Adrenal gland (tissue), 12 donors: Measurements from ENCODE around the gene COG1. TPM values are rescaled to one million over a fixed set of nuclear protein-coding genes. Genes with fewer than 3 reads are reported as not detected.
A peak's percentile ranks its signal among the peaks of the same experiment; 100 is the strongest.

ENCODE experiments used
- DNase-seq, 7 donors: peaks; one replicate each; pipeline ENCODE4 v3.0.0-alpha.2; 2019 to 2020
- H3K27ac ChIP-seq, 5 donors: fragments of 200-600 bp; sonication (generic) in 4 of 5; 1 replicate in 3 of 5; 2 replicates in 2 of 5; pipeline versions ENCODE4 v1.5.1 to v1.8.0; 2016 to 2020; ENCODE audit warnings: mild to moderate bottlenecking in 1 of 5
- H3K27me3 ChIP-seq: fragments of 200-600 bp; 2 replicates; pipeline ENCODE4 v1.8.0; 2021
- H3K36me3 ChIP-seq, 2 donors: fragments of 200-600 bp; replicated peaks in 1 of 2; 1 replicate in 1 of 2; 2 replicates in 1 of 2; pipeline versions ENCODE4 v1.5.1 to v1.8.0; 2018 to 2022
- H3K4me1 ChIP-seq, 2 donors: fragments of 200-600 bp; replicated peaks in 1 of 2; 1 replicate in 1 of 2; 2 replicates in 1 of 2; pipeline versions ENCODE4 v1.5.1 to v1.8.0; 2018 to 2021
- H3K4me3 ChIP-seq, 4 donors: fragments of 200-600 bp; sonication (generic) in 3 of 4; one replicate each; pipeline ENCODE4 v1.5.1; 2016 to 2018
- H3K9me3 ChIP-seq, 3 donors: fragments of 200-600 bp; sonication (generic) in 1 of 3; replicated peaks in 1 of 3; 1 replicate in 2 of 3; 2 replicates in 1 of 3; pipeline versions ENCODE4 v1.5.1 to v1.8.0; 2016 to 2021
- CTCF ChIP-seq, 6 experiments: fragments of 450-650 bp in 4 of 6; fragments of 200-600 bp in 2 of 6; sonication (generic) in 1 of 6; IDR thresholded peaks; 1 replicate in 5 of 6; 2 replicates in 1 of 6; pipeline versions ENCODE4 v1.5.1 to v1.8.0; 2016 to 2021; ENCODE audit warnings: antibody characterized with exemption in 6 of 6, mild to moderate bottlenecking in 2 of 6, moderate library complexity in 1 of 6
- POLR2A ChIP-seq, 2 donors: fragments of 450-650 bp; IDR thresholded peaks; one replicate each; pipeline ENCODE4 v1.6.1; 2017; ENCODE audit warnings: antibody characterized with exemption in 2 of 2, mild to moderate bottlenecking in 2 of 2, moderate library complexity in 1 of 2
- WGBS, 4 donors: extraction: QIAGEN DNeasy Blood & Tissue Kit in 2 of 4; methylation state at CpG; one replicate each; pipeline versions ENCODE4 v1.1.5 to v1.1.7; 2013 to 2017; 5-methylcytosine and 5-hydroxymethylcytosine counted together
- intact Hi-C, 2 donors: fragments of 100-400 bp; cut with DNase I; formaldehyde crosslinking; loops; one replicate each; pipeline versions ENCODE4 v1.14.1 to v1.15.0; 2022 to 2023
- polyA plus RNA-seq, 3 donors: library from polyadenylated mRNA; stranded (reverse); fragments of 200-250 nt in 2 of 3; fragments of 350-450 nt in 1 of 3; fragmentation: Illumina TruSeq in 1 of 3; extraction: RNeasy Lipid Tissue Mini Kit (QIAGEN cat#74804) in 1 of 3; gene quantifications; one replicate each; pipeline ENCODE4 v1.2.3, GENCODE V29; 2013 to 2014
- total RNA-seq, 9 donors: library from RNA; depleted of rRNA in 4 of 9; stranded (reverse); fragments of >200 nt in 4 of 9; fragments of 120-200 nt in 1 of 9; fragmentation: NEBNext Ultra II Directional in 1 of 9; extraction: Animal tissue kit (Norgen Biotek cat#: 25700) in 1 of 9; gene quantifications; one replicate each; pipeline versions ENCODE4 v1.1.0 to v1.2.4, GENCODE V29; 2013 to 2023
- donor health status: healthy with polysubstance abuse.
- donor health status: Bipolar disorder and iron deficiency.
- donor health status: DM: yes; HTN: yes; CAD: no.
- donor health status: DM: no; HTN: no; CAD: no.
- donor health status: DM: no; HTN: no; CAD: no.
- donor health status: DM: yes; HTN: yes; CAD: no.

The COG1 gene
- total and polyA plus RNA-seq, 12 donors = 23.6 to 63.2 (median 52.9) TPM

- intact Hi-C loops = no loop called here
- Histone ChIP-seq H3K27ac (no peak overlapping the region), H3K4me1 (peaks cover 5 to 32% of the 10 kb centered on the region in 2 donors), H3K4me3 (no peak overlapping the region), H3K27me3 (no peaks in the 10 kb centered on the region), H3K9me3 (no peaks in the 10 kb centered on the region), H3K36me3 (no peaks in the 10 kb centered on the region)
- 79 to 90% (median 85%) methylated on average over 2 of the region's 2 CpGs for whole genome bisulfite sequencing, 4 donors
- no peak for TF ChIP-seq POLR2A (IDR thresholded peaks at IDR 0.05)
- TF ChIP-seq CTCF (IDR thresholded peaks at IDR 0.05) = no peak
- no peak for DNase-seq
Observed at GRCh38 chr17:73224237-73224636, 31.4 kb downstream of the COG1 start.

- Histone ChIP-seq H3K27me3 (no peaks in the 10 kb centered on the region), H3K27ac (peak overlapping the region in 1 of 5 donors; percentile 6), H3K4me1 (peaks cover 6 to 34% of the 10 kb centered on the region in 2 donors), H3K4me3 (no peak overlapping the region), H3K36me3 (no peaks in the 10 kb centered on the region), H3K9me3 (no peaks in the 10 kb centered on the region)
- no peak for DNase-seq
- intact Hi-C loops = no loop called here
- TF ChIP-seq CTCF (IDR thresholded peaks at IDR 0.05) = no peak
- no peak for TF ChIP-seq POLR2A (IDR thresholded peaks at IDR 0.05)
- 74 to 85% (median 78%) methylated on average over 5 of the region's 5 CpGs for WGBS, 4 donors
Observed at GRCh38 chr17:73224663-73225305, 31.9 kb downstream of the COG1 start.

- Histone ChIP-seq H3K9me3 (no peaks in the 10 kb centered on the region), H3K27me3 (no peaks in the 10 kb centered on the region), H3K4me3 (no peak overlapping the region), H3K4me1 (peaks cover 15 to 46% of the 10 kb centered on the region in 2 donors), H3K27ac (peak overlapping the region in 1 of 5 donors; percentile 77), H3K36me3 (no peaks in the 10 kb centered on the region)
- 66 to 72% (median 68%) methylated on average over 3 of the region's 3 CpGs for WGBS, 4 donors
- intact Hi-C loops = no loop called here
- TF ChIP-seq POLR2A (IDR thresholded peaks at IDR 0.05) (no peak), CTCF (IDR thresholded peaks at IDR 0.05) (no peak)
- no peak for DNase-seq
Observed at GRCh38 chr17:73226556-73227172, 33.8 kb downstream of the COG1 start.

- Histone ChIP-seq H3K27ac (peak overlapping the region in 2 of 5 donors; percentile 77 to 85), H3K36me3 (no peaks in the 10 kb centered on the region), H3K27me3 (no peaks in the 10 kb centered on the region), H3K9me3 (no peaks in the 10 kb centered on the region), H3K4me3 (no peak overlapping the region), H3K4me1 (peaks cover 15 to 46% of the 10 kb centered on the region in 2 donors)
- WGBS, 4 donors = 49 to 62% (median 60%) methylated on average over 3 of the region's 3 CpGs
- intact Hi-C loops = no loop called here
- DNase-seq = no peak
- TF ChIP-seq CTCF (IDR thresholded peaks at IDR 0.05) (no peak), POLR2A (IDR thresholded peaks at IDR 0.05) (no peak)
Observed at GRCh38 chr17:73227379-73227778, 34.5 kb downstream of the COG1 start.
